Measurements from ENCODE around the gene FAM193A.

The FAM193A gene

GRCh38 chr4:2604614-2605013 lies 68.2 kb downstream of the FAM193A start:
- no peak for TF ChIP-seq ZNF8 (CRISPR knock-in tag; IDR thresholded peaks at IDR 0.05)
- no peak for TF ChIP-seq ARNTL (CRISPR knock-in tag; IDR thresholded peaks at IDR 0.05; ENCODE audit: borderline replicate concordance, low read depth)
- TF ChIP-seq TCF4 (CRISPR knock-in tag; IDR thresholded peaks at IDR 0.05; ENCODE audit: borderline replicate concordance), result no peak
- no peak for TF ChIP-seq SNAI2 (CRISPR knock-in tag; IDR thresholded peaks at IDR 0.05)
- TF ChIP-seq ZFP3 (CRISPR knock-in tag; IDR thresholded peaks at IDR 0.05), result no peak
- no peak for TF ChIP-seq OSR1 (CRISPR knock-in tag; IDR thresholded peaks at IDR 0.05)
- TF ChIP-seq CSDC2 (CRISPR knock-in tag; IDR thresholded peaks at IDR 0.05), result no peak
- no peak for TF ChIP-seq ZNF70 (CRISPR knock-in tag; IDR thresholded peaks at IDR 0.05)
- no peak for TF ChIP-seq ZNF565 (CRISPR knock-in tag; conservative IDR thresholded peaks at IDR 0.05; ENCODE audit: low read depth)
- no peak for TF ChIP-seq TSHZ2 (CRISPR knock-in tag; IDR thresholded peaks at IDR 0.05)
- TF ChIP-seq ESRRG (CRISPR knock-in tag; IDR thresholded peaks at IDR 0.05), result no peak
- no peak for TF ChIP-seq POU6F1 (CRISPR knock-in tag; IDR thresholded peaks at IDR 0.05; ENCODE audit: borderline replicate concordance, low read depth)
- no peak for TF ChIP-seq PATZ1 (CRISPR knock-in tag; IDR thresholded peaks at IDR 0.05; ENCODE audit: borderline replicate concordance)
- TF ChIP-seq TOX (CRISPR knock-in tag; IDR thresholded peaks at IDR 0.05; ENCODE audit: borderline replicate concordance), result no peak
- no peak for TF ChIP-seq GLIS3 (CRISPR knock-in tag; IDR thresholded peaks at IDR 0.05)
- no peak for TF ChIP-seq PPARA (CRISPR knock-in tag; IDR thresholded peaks at IDR 0.05; ENCODE audit: borderline replicate concordance)
- no peak for ATAC-seq

- TF ChIP-seq CSDC2 (CRISPR knock-in tag; IDR thresholded peaks at IDR 0.05) (no peak), ISL1 (CRISPR knock-in tag; IDR thresholded peaks at IDR 0.05) (no peak), TOX (CRISPR knock-in tag; IDR thresholded peaks at IDR 0.05; ENCODE audit: borderline replicate concordance) (no peak), ZFP30 (CRISPR knock-in tag; IDR thresholded peaks at IDR 0.05) (no peak), ZNF70 (CRISPR knock-in tag; IDR thresholded peaks at IDR 0.05) (no peak), POU6F1 (CRISPR knock-in tag; IDR thresholded peaks at IDR 0.05; ENCODE audit: borderline replicate concordance, low read depth) (no peak), ZFP3 (CRISPR knock-in tag; IDR thresholded peaks at IDR 0.05) (no peak)
- no peak for ATAC-seq
Measured at GRCh38 chr4:2606960-2607506, 70.6 kb downstream of the FAM193A start.

- no peak for ATAC-seq
- TF ChIP-seq GLIS3 (CRISPR knock-in tag; IDR thresholded peaks at IDR 0.05) (no peak), TCF4 (CRISPR knock-in tag; IDR thresholded peaks at IDR 0.05; ENCODE audit: borderline replicate concordance) (no peak), TSHZ2 (CRISPR knock-in tag; IDR thresholded peaks at IDR 0.05) (no peak), POU6F1 (CRISPR knock-in tag; IDR thresholded peaks at IDR 0.05; ENCODE audit: borderline replicate concordance, low read depth) (no peak), ARNTL (CRISPR knock-in tag; IDR thresholded peaks at IDR 0.05; ENCODE audit: borderline replicate concordance, low read depth) (no peak), CSDC2 (CRISPR knock-in tag; IDR thresholded peaks at IDR 0.05) (no peak), ZC3H10 (CRISPR knock-in tag; IDR thresholded peaks at IDR 0.05) (no peak), ZFP3 (CRISPR knock-in tag; IDR thresholded peaks at IDR 0.05) (no peak), RARB (CRISPR knock-in tag; IDR thresholded peaks at IDR 0.05) (no peak)
Measured at GRCh38 chr4:2607822-2608221, 71.4 kb downstream of the FAM193A start.
